Heart left ventricle (tissue), 16 donors: ENCODE data around the gene SLC35F1. TPM values are rescaled to one million over a fixed set of nuclear protein-coding genes. Genes with fewer than 3 reads are reported as not detected.

ENCODE experiments used
- ATAC-seq, 4 donors: fragments of 200-7000 bp; cut with Tn5 transposase; one replicate each; pipeline ENCODE4 v1.9.1; 2020 to 2022; ENCODE audit warnings: moderate library complexity in 4 of 4, mild to moderate bottlenecking in 3 of 4, moderate number of reproducible peaks in 1 of 4
- DNase-seq, 5 donors: peaks; one replicate each; pipeline ENCODE4 v3.0.0-alpha.2; 2020
- H3K27ac ChIP-seq, 12 donors: fragments of 200-600 bp; sonication (generic) in 4 of 12; one replicate each; pipeline versions ENCODE4 v1.5.0 to v1.8.0; 2016 to 2022; ENCODE audit warnings: mild to moderate bottlenecking in 2 of 12
- H3K27me3 ChIP-seq, 9 donors: fragments of 200-600 bp; sonication (generic) in 2 of 9; one replicate each; pipeline versions ENCODE4 v1.5.1 to v1.8.0; 2016 to 2022; ENCODE audit warnings: mild to moderate bottlenecking in 3 of 9
- H3K36me3 ChIP-seq, 9 donors: fragments of 200-600 bp; sonication (generic) in 2 of 9; one replicate each; pipeline versions ENCODE4 v1.5.0 to v1.8.0; 2018 to 2022; ENCODE audit warnings: mild to moderate bottlenecking in 2 of 9
- H3K4me1 ChIP-seq, 12 donors: fragments of 200-600 bp; sonication (generic) in 4 of 12; one replicate each; pipeline versions ENCODE4 v1.5.0 to v1.8.0; 2016 to 2022; ENCODE audit warnings: mild to moderate bottlenecking in 3 of 12
- H3K4me3 ChIP-seq, 12 donors: fragments of 200-600 bp; sonication (generic) in 4 of 12; one replicate each; pipeline versions ENCODE4 v1.5.0 to v1.8.0; 2017 to 2022; ENCODE audit warnings: mild to moderate bottlenecking in 9 of 12, moderate library complexity in 4 of 12
- H3K9me3 ChIP-seq, 12 donors: fragments of 200-600 bp; sonication (generic) in 4 of 12; one replicate each; pipeline versions ENCODE4 v1.5.0 to v1.8.0; 2016 to 2022; ENCODE audit warnings: mild to moderate bottlenecking in 1 of 12
- CTCF ChIP-seq, 12 donors: fragments of 200-600 bp; sonication (generic) in 4 of 12; IDR thresholded peaks; one replicate each; pipeline versions ENCODE4 v1.5.0 to v1.8.0; 2018 to 2022; ENCODE audit warnings: antibody characterized with exemption in 12 of 12, mild to moderate bottlenecking in 5 of 12
- POLR2A ChIP-seq, 2 donors: fragments of 450-650 bp; IDR thresholded peaks; one replicate each; pipeline ENCODE4 v1.6.1; 2017; ENCODE audit warnings: antibody characterized with exemption in 2 of 2, mild to moderate bottlenecking in 2 of 2, moderate library complexity in 2 of 2
- WGBS, 4 donors: extraction: QIAGEN DNeasy Blood & Tissue Kit in 2 of 4; methylation state at CpG; one replicate each; pipeline versions ENCODE4 v1.1.5 to v1.1.7; 2013 to 2018; 5-methylcytosine and 5-hydroxymethylcytosine counted together
- intact Hi-C, 10 donors: fragments of 100-400 bp; cut with DNase I; formaldehyde crosslinking; loops; one replicate each; pipeline versions ENCODE4 v1.11.1 to v1.14.2; 2022
- polyA plus RNA-seq, 2 donors: library from polyadenylated mRNA; stranded (reverse); fragments of 200-250 nt; gene quantifications; one replicate each; pipeline ENCODE4 v1.2.3, GENCODE V29; 2013
- total RNA-seq, 9 donors: library from RNA; depleted of rRNA in 2 of 9; stranded (reverse); fragments of >200 nt in 2 of 9; fragmentation: NEBNext Ultra II Directional in 3 of 9; extraction: Animal tissue kit (Norgen Biotek cat#: 25700) in 3 of 9; gene quantifications; one replicate each; pipeline versions ENCODE4 v1.1.0 to v1.2.4, GENCODE V29; 2016 to 2023
- donor health status: ischemic (EF 13 %, LVEDD 7.1; RV severe dilation, severe dysfunction).
- donor health status: healthy with polysubstance abuse.
- donor health status: DM: no; HTN: yes; CAD: no.
- donor health status: DM: no; HTN: no; CAD: no.
- donor health status: ischemic (EF 25% LVEDD 6.9; RV normal size, moderate dysfunction).
- donor health status: ischemic (EF 25% LVEDD 5.7; RV mildly dilated, moderate dysfunction).
- donor health status: healthy.
- donor health status: DM: yes; HTN: yes; CAD: no.
- donor health status: ischemic (EF 35%, LVEDD 5.7; RV mildly dilated, moderate dysfunction).
- donor health status: nonischemic (EF 11% LVEDD 7.7; RV severe dilation, severe dysfunction).
- donor health status: DM: yes; HTN: yes; CAD: no.
- donor health status: PGD.
- donor health status: ischemic (EF 29% LVEDD 5.4; RV normal size, mild dysfunction).
- donor health status: nonischemic (EF 23%, LVEDD 6.1; RV moderate dilation, normal function).

Gene SLC35F1
- total and polyA plus RNA-seq, 11 donors: 1.1 to 11.6 (median 5.0) TPM

- DNase-seq (no peak), ATAC-seq (no peak)
- Histone ChIP-seq H3K27me3 (no peaks in the 10 kb centered on the region), H3K4me1 (peaks cover 0 to 6% (median 0%) of the 10 kb centered on the region in 12 donors), H3K27ac (no peak overlapping the region), H3K4me3 (no peak overlapping the region), H3K9me3 (peaks cover 0 to 6% (median 0%) of the 10 kb centered on the region in 12 donors), H3K36me3 (no peaks in the 10 kb centered on the region)
- TF ChIP-seq CTCF (IDR thresholded peaks at IDR 0.05) (no peak), POLR2A (IDR thresholded peaks at IDR 0.05) (no peak)
- intact Hi-C loops: loop anchor here in 3 of 10 donors (10.0 kb wide), 3 partner anchors 293 to 643 kb away; no protein-coding TSS in a partner anchor
These were observed 64.6 kb downstream of the SLC35F1 start for GRCh38 chr6:117971637-117972036.

- 67 to 79% (median 77%) methylated on average over 1 of the region's 1 CpG for WGBS, 4 donors
- H3K9me3 ChIP-seq: peaks cover 0 to 6% (median 0%) of the 10 kb centered on the region in 12 donors
- no peaks in the 10 kb centered on the region for H3K27me3 ChIP-seq
- TF ChIP-seq POLR2A (IDR thresholded peaks at IDR 0.05): no peak
- TF ChIP-seq CTCF (IDR thresholded peaks at IDR 0.05): no peak
- DNase-seq (no peak), ATAC-seq (no peak)
- no peak overlapping the region for H3K27ac ChIP-seq
- H3K36me3 ChIP-seq: no peaks in the 10 kb centered on the region
- H3K4me3 ChIP-seq: no peak overlapping the region
- H3K4me1 ChIP-seq: peaks cover 0 to 6% (median 0%) of the 10 kb centered on the region in 12 donors
- intact Hi-C loops: loop anchor here in 8 of 10 donors (2.0 to 10.0 kb wide), 7 partner anchors 287 to 642 kb away; no protein-coding TSS in a partner anchor
These were observed 68.0 kb downstream of the SLC35F1 start for GRCh38 chr6:117974914-117975627.

GRCh38 chr6:117976030-117976651, 69.1 kb downstream of the SLC35F1 start:
- intact Hi-C loops: loop anchor here in 7 of 10 donors (1.0 to 10.0 kb wide), 8 partner anchors 286 to 641 kb away; no protein-coding TSS in a partner anchor
- no peak for ATAC-seq

More at GRCh38 chr6:117976030-117976651, 69.1 kb downstream of the SLC35F1 start:
- Histone ChIP-seq H3K9me3 (peaks cover 0 to 6% (median 0%) of the 10 kb centered on the region in 12 donors), H3K4me3 (no peak overlapping the region), H3K27ac (no peak overlapping the region), H3K4me1 (peaks cover 0 to 6% (median 0%) of the 10 kb centered on the region in 12 donors), H3K36me3 (no peaks in the 10 kb centered on the region), H3K27me3 (no peaks in the 10 kb centered on the region)
- TF ChIP-seq CTCF (IDR thresholded peaks at IDR 0.05): peak; percentile 46 to 72 (median 60)
- TF ChIP-seq POLR2A (IDR thresholded peaks at IDR 0.05): no peak
- 8 to 20% (median 11%) methylated on average over 2 of the region's 2 CpGs for WGBS, 4 donors
- no peak for DNase-seq
